ENCODE data around the gene FARP2. TPM values are rescaled to one million over a fixed set of nuclear protein-coding genes. Genes with fewer than 3 reads are reported as not detected.

The FARP2 gene
- total and polyA plus RNA-seq, 10 donors = 9.1 to 72.8 (median 53.4) TPM

DNA sequence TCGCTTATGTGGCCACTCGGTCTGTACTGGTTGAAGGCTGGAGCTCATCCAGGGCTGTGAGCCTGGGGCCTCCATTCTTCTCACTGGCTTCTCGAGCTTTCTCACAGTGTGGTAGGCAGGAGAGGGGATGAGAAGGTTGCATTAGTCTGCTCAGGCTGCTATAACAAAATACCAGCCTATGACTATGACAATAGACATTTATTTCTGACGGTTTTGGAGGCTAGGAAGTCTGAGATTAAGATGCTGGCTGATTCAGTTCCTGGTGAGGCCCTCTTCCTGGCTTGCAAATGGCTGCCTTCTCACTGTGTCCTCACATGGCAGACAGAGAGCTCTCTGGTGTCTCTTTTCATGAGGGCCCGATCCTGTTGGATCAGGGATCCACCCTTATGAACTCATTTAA is 158.5 kb downstream of the FARP2 start:
- H3K27me3 ChIP-seq (replicated peaks in 1 of 7) = peaks cover 0 to 6% (median 0%) of the 10 kb centered on the region in 7 donors
- TF ChIP-seq, protein P1, sequence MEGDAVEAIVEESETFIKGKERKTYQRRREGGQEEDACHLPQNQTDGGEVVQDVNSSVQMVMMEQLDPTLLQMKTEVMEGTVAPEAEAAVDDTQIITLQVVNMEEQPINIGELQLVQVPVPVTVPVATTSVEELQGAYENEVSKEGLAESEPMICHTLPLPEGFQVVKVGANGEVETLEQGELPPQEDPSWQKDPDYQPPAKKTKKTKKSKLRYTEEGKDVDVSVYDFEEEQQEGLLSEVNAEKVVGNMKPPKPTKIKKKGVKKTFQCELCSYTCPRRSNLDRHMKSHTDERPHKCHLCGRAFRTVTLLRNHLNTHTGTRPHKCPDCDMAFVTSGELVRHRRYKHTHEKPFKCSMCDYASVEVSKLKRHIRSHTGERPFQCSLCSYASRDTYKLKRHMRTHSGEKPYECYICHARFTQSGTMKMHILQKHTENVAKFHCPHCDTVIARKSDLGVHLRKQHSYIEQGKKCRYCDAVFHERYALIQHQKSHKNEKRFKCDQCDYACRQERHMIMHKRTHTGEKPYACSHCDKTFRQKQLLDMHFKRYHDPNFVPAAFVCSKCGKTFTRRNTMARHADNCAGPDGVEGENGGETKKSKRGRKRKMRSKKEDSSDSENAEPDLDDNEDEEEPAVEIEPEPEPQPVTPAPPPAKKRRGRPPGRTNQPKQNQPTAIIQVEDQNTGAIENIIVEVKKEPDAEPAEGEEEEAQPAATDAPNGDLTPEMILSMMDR (IDR thresholded peaks at IDR 0.05 in 8 of 11, conservative IDR thresholded peaks at IDR 0.05 in 3 of 11) = no peak
- TF ChIP-seq POLR2AphosphoS5 (IDR thresholded peaks at IDR 0.05) (no peak), POLR2A (IDR thresholded peaks at IDR 0.05) (no peak)
- intact Hi-C loops (cut with DNase I; ENCODE audit: low total_unique reads) = no loop called here
- 81 to 88% (median 85%) methylated on average over 5 of the region's 5 CpGs for WGBS, 5 donors
- DNase-seq = no peak
- H3K4me3 ChIP-seq = no peak overlapping the region
- H3K27ac ChIP-seq = no peak overlapping the region
- no peaks in the 10 kb centered on the region for H3K36me3 ChIP-seq
- no peaks in the 10 kb centered on the region for H3K9me3 ChIP-seq
- H3K4me1 ChIP-seq = peaks cover 2 to 13% (median 4%) of the 10 kb centered on the region in 6 donors

DNA sequence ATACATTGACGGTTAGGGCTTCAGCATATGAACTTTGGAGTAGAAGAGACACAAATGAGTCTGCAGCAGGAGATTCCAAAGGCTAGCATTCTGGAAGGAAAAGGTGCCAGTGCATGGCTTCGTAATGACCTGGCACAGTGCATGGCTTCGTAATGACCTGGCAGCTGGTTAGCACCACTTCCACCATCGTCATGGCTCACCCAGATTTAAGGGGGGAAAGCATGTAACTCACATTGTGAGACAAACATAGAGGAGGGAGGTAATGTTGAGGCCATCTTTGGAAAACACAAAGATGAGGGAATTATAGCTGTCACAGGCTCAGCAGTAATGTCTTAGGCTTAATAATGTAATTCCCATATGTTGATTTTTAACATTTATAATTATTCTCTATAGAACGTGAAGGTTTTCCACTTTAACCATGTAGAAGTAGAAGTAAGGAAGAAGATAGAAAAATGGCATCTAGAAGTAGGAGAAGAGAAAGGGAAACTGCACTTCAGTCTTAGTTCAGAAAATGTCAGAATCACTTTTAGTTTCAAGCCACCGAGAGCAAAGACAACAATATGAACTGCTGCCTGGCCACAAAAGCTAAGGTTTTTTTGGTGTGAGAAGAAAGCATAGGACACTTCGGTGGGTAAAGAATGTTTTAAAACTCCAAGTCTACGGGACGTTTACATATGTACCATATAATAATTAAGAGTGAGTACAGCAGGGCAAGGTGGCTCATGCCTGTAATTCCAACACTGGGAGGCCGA is 159.1 kb downstream of the FARP2 start:
- WGBS, 5 donors = 64 to 77% (median 75%) methylated on average over 10 of the region's 10 CpGs
- H3K4me3 ChIP-seq = no peak overlapping the region
- TF ChIP-seq POLR2A (IDR thresholded peaks at IDR 0.05) (no peak), POLR2AphosphoS5 (IDR thresholded peaks at IDR 0.05) (no peak)
- TF ChIP-seq, protein P1 (IDR thresholded peaks at IDR 0.05 in 8 of 11, conservative IDR thresholded peaks at IDR 0.05 in 3 of 11) = no peak
- H3K9me3 ChIP-seq = no peaks in the 10 kb centered on the region
- H3K4me1 ChIP-seq = peaks cover 0 to 9% (median 0%) of the 10 kb centered on the region in 6 donors
- DNase-seq = no peak
- H3K36me3 ChIP-seq = no peaks in the 10 kb centered on the region
- H3K27ac ChIP-seq = peak overlapping the region in 2 of 8 donors; percentile 4 to 11
- intact Hi-C loops (cut with DNase I; ENCODE audit: low total_unique reads) = no loop called here
- H3K27me3 ChIP-seq (replicated peaks in 1 of 7) = peaks cover 0 to 12% (median 0%) of the 10 kb centered on the region in 7 donors

DNA sequence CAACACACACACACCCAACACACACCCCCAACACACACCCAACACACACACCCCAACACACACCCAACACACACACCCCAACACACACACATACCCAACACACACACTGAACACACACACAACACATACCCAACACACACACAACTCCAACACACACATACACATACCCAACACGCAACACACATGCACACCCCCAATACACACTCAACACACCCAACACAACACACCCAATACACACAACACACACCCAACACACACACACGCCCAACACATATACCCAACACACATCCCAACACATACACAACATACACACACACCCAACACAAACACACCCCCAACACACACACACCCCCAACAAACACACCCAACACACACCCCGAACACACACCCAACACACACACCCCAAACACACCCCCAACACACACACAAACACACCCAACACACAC is 160.5 kb downstream of the FARP2 start:
- H3K27me3 ChIP-seq (replicated peaks in 1 of 7) = peaks cover 0 to 21% (median 0%) of the 10 kb centered on the region in 7 donors
- H3K36me3 ChIP-seq = no peaks in the 10 kb centered on the region
- no peak overlapping the region for H3K4me3 ChIP-seq
- 96 to 100% (median 97%) methylated on average over 3 of the region's 3 CpGs for WGBS, 5 donors
- no peak overlapping the region for H3K27ac ChIP-seq
- no peaks in the 10 kb centered on the region for H3K9me3 ChIP-seq
- intact Hi-C loops (cut with DNase I; ENCODE audit: low total_unique reads) = no loop called here
- H3K4me1 ChIP-seq = peaks cover 0 to 9% (median 0%) of the 10 kb centered on the region in 6 donors
- no peak for DNase-seq
- TF ChIP-seq POLR2AphosphoS5 (IDR thresholded peaks at IDR 0.05) = no peak
- TF ChIP-seq, protein P1 (IDR thresholded peaks at IDR 0.05 in 8 of 11, conservative IDR thresholded peaks at IDR 0.05 in 3 of 11) = no peak
- TF ChIP-seq POLR2A (IDR thresholded peaks at IDR 0.05) = no peak

DNA sequence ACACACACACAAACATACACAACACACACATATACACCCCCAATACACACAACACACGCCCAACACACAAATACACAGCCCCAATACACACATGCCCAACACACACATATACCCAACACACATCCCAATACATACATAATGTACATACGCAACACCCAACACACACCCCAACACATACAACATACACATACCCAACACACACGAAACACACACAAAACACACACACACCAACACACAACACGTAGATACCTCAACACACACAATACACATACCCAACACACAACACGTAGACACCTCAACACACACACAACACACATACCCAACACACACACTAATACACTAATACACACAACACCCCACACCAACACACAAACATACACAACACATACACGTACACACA is 161.2 kb downstream of the FARP2 start:
- Histone ChIP-seq H3K9me3 (no peaks in the 10 kb centered on the region), H3K36me3 (no peaks in the 10 kb centered on the region), H3K4me3 (no peak overlapping the region), H3K27ac (no peak overlapping the region), H3K4me1 (peaks cover 0 to 9% (median 0%) of the 10 kb centered on the region in 6 donors), H3K27me3 (replicated peaks in 1 of 7) (peaks cover 0 to 29% (median 0%) of the 10 kb centered on the region in 7 donors)
- TF ChIP-seq, protein P1 (IDR thresholded peaks at IDR 0.05 in 8 of 11, conservative IDR thresholded peaks at IDR 0.05 in 3 of 11) = no peak
- TF ChIP-seq POLR2A (IDR thresholded peaks at IDR 0.05) (no peak), POLR2AphosphoS5 (IDR thresholded peaks at IDR 0.05) (no peak)
- no peak for DNase-seq
- intact Hi-C loops (cut with DNase I; ENCODE audit: low total_unique reads) = no loop called here
- WGBS, 5 donors = 90 to 96% (median 94%) methylated on average over 6 of the region's 6 CpGs

Data from spleen (tissue), 11 donors.